Hematopoietic multipotent progenitor cell treated with erythropoietin and hydrocortisone succinate and interleukin-3 and kit ligand, for 15 days (in vitro differentiated cells): ENCODE measurements around the gene ATAD3B.
"Not testable (repeated sequence)": the region's sequence is repeated elsewhere in the genome, so short reads cannot be mapped to it uniquely, and the experiment has no call there.

ENCODE experiments used
- DNase-seq: peaks from one replicate; pipeline ENCODE4 v3.0.0-alpha.2; 2015; ENCODE audit warnings: low spot score

Gene ATAD3B

DNA sequence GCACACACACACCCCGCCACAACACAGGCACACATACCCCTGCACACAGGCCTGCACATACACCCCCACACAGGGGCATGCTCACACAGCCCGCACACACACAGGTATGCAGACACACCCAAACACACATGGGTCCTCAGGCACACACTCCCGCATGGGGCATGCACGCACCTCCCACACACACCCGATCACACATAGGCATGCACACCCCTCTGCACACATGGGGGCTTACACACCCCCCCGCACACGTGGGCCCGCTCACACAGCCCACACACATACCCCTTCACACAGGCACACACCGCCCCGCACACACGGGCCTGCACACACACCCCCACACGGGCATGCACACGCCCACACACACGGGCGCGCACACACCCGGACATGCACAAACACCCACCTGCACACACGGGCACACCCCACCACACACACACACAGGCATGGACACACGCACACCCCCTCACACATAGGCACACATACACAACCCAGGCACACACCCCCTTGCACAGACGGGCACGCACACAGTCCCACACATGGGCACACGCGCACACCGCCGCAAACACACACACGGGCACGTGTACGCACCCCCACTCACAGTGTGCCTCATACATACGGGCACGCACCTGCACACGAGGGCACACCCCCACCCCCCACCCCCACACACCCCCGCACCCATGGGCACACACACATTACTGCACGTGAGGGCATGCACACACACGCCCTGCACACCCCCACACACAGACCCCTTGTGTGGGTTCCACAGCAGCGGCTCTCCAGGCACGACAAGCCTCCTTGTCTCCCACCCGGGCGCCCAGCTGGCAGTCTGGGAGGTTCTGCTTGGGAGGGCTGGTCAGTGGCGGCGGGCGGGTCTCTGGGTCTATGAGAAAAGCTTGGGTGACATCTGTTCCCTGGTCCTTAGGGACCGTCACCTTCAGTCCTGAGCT lies 8.3 kb downstream of the ATAD3B start:
- DNase-seq: no peak

DNA sequence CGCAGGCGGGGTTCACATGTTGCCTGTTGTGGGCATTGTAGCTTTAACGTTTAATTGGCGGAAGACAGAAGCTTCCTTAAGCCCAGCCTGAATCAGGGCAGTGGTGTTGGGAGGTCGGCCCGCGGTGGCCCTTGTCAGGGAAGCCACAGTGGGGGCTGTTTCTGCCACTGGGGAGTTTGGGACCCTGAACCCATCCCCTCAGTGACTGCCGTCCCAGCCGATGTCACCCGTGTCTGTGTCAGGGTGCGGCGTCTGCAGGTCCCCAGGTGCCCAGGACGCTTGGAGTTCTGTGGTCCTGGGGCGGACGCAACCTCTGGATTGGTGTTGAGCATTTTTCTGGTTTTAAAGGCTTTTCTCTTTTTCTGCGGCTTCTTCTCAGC lies 8.9 kb downstream of the ATAD3B start:
- not testable (repeated sequence) for DNase-seq

DNA sequence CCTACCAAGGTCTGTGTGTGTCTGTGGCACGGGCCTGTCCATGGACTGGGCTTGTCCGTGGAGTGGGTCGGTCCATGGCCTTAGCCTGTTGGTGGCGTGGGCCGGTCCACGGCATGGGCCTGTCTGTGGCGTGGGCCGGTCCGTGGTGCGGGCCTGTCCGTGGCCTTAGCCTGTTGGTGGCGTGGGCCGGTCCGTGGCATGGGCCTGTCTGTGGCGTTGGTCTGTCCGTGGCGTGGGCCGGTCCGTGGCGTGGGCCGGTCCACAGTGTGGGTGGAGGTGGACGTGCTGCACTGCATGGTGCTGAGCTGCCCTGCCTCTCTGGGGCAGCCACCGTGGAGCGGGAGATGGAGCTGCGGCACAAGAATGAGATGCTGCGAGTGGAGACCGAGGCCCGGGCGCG lies 10.2 kb downstream of the ATAD3B start:
- not testable (repeated sequence) for DNase-seq

DNA sequence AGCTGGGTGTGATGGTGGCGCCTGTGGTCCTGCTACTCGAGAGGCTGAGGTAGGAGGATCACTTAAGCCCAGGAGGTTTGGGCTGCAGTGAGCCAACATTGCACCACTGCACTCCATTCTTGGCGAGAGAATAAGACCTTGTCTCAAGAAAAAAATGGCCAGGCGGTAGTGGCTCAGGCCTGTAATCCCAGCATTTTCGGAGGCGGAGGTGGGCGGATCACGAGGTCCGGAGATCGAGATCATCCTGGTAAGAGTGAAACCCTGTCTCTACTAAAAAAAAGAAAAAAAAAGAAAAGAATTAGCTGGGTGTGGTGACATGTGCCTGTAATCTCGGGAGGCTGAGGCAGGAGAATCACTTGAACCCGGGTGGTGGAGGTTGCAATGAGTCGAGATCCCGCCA lies 11.3 kb downstream of the ATAD3B start:
- no peak for DNase-seq

DNA sequence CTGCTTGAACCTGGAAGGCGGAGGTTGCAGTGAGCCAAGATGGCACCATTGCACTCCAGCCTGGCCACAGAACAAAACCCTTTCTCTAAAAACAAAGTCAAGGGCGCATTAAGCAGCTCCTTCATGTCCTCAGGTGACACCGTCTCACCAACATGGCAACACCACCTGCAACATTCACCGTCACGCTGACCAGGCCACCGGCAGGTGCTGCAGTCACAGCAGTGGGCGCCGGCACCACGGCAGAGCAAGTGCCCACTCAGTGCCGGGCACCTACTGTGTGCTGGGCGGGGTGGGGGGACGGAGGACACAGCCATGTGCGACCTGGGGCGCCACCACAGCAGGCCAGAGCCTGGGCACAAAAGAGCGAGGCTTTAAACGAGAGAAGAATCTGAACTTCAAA lies 12.1 kb downstream of the ATAD3B start:
- DNase-seq: no peak

DNA sequence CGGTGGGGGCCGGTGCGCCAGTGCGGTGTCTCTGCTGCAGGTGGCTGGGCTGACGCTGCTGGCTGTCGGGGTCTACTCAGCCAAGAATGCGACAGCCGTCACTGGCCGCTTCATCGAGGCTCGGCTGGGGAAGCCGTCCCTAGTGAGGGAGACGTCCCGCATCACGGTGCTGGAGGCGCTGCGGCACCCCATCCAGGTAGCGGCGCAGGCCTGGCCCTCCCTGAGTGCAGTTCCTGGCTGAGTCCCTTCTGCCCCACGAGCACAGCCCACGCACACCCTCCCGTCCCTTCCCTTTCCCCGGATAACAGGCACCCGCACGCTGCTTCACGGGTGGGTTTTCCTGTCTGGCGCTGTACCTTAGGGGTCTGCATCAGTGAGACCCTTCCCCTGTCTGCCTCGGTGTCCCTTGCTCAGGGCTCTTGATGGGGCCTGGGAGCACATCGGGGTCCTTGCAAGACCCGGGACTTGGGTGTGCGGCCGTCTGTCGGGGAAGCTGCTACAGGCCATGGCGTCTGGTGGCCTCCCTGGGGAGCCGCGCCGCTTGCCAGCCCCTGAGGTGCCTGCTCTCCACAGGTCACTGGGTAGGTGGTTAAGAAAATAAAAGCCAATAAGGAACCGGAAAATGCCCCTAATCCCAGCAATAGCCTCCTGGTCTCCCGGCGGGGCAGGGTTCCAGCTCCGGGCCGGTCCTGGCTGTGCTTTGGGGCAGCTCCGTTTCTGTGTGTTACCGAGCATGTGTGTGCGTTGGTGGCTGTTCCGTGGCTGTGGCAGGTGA lies 13.6 kb downstream of the ATAD3B start:
- DNase-seq: not testable (repeated sequence)

DNA sequence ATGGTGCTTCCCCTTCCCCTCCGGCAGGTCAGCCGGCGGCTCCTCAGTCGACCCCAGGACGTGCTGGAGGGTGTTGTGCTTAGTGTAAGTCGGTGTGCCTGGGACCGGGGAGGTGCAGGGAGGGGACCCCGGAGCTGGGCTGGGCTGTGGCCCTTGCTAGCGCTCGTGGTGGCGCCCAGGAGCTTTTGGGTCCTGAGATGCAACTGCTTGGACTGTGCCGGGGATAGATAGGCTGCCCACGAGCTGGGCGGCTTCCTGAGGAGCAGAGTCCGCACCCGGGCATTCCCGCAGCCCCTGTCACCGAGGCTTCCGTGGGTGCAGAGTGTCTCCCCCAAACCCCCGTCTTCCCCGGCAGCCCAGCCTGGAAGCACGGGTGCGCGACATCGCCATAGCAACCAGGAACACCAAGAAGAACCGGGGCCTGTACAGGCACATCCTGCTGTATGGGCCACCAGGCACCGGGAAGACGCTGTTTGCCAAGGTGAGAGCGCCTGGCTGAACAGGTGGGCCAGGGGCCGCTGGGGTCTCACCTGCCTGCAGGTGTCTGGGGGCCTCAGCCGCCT lies 14.3 kb downstream of the ATAD3B start:
- not testable (repeated sequence) for DNase-seq

DNA sequence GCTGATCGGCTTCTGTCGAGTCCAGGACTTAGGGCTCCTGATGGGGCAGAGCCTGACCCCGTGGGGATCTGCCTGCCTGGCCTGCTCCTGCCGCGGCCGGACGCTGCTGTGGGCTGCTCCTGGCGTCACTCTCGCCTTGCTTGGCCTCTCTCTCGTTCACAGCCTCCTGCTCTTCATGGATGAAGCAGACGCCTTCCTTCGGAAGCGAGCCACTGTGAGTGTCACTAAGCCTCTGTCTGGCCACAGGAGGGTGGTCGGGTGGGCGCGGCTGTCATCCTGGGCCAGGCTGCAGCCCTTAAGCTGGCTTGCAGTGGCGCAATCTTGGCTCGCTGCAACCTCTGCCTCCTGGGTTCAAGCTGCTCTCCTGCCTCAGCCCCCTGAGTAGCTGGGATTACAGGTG lies 16.1 kb downstream of the ATAD3B start:
- DNase-seq: no peak

DNA sequence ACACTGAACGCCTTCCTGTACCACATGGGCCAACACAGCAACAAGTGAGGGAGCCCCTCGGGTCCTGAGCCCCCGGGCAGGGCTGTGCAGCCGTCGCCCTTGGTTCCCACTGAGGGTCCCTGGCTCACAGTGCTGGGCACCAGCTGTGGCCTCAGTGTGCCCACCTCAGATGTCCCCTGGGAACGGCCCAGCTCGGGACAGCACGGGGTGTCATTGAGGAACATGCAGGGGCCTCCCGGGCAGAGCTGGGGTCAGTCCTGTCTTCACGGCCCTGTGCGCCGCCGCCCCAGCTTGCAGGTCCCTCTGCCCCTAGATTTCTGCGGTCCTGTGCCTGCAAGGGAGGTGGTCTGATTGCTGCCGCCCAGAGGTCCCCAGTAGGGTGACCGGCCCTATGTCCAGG lies 17.7 kb downstream of the ATAD3B start:
- no peak for DNase-seq

DNA sequence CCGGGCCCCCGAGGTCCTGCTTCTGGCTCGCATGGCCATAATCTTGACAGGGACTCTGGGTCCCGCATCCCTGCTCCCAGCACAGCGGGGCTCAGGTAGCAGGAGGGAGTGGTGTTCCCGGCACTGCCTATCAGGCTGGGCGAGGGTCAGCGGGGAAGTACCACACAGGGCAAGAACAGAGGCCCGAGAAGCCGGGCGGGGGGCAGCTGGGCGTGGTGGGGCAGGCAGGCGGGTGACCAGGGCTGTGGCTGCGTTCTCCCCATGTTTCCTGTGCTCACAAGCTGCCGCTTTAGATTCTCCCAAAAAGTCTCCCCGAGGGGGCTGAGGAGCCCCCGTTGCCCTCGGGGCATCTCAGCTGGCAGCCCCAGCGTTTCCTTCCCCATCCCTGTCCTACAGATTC lies 18.3 kb downstream of the ATAD3B start:
- DNase-seq: no peak

DNA sequence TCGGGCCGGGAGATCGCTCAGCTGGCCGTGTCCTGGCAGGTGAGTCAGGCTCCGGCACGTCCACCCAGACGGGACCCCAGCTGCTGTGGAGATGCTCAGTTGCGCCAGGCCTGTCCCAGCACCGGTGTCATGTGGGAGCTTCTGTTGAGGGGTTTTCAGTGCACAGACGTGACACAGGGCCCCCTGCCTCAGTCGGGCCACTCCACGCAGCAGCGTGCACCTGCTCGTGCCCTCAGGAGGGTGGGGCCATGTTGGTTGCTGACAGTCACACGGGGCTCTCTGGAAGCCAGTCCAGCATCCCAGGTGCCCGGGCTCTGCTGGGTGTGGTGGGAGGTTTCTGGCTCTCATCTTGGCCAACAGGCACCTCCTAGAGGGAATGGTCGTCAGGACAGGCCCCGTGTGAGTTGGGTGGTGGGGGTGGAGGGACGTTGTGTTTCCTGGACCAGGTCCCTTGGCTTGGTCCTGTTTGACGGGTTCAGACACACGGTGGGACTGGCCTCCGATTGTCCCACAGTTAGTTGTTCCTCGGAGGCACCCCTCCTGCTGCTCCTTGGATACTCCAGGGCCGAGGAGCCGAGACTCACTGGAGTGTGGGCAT lies 19.2 kb downstream of the ATAD3B start:
- DNase-seq: no peak

DNA sequence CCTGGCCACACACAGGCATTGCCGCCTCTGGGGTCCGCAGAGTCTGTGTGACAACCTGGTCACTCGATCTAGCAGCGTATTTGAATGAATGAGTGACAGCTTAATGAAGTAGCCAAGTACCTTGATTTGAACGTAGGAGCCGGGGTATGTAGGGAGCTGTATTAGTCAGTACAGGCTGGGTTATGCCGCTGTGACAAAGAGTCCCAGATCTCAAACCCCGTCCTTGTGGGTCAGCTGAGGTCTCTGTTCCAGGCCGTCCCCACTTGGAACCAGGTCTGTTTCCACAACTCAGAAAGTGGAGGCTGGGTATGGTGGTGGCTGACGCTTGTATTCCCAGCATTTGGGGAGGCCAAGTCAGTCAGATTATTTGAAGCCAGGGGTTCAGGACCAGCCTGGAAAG lies 20.0 kb downstream of the ATAD3B start:
- no peak for DNase-seq

DNA sequence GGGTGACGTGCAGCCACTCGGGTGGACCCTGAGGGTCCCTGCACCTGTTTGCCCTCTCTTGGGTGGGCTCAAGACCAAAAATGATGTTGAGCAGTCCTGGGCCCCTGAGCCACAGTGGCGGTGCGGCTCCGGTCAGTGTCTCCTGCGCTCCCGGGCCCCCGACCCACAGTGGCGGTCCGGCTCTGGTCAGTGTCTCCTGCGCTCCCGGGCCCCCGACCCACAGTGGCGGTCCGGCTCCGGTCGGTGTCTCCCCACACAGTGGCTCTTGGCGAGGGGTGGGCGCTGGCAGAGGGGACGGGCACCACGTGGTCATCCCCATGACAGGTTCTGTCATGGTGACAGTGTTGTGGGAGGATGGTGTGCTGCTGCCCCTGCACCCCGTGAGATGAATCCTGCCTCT lies 22.7 kb downstream of the ATAD3B start:
- not testable (repeated sequence) for DNase-seq

DNA sequence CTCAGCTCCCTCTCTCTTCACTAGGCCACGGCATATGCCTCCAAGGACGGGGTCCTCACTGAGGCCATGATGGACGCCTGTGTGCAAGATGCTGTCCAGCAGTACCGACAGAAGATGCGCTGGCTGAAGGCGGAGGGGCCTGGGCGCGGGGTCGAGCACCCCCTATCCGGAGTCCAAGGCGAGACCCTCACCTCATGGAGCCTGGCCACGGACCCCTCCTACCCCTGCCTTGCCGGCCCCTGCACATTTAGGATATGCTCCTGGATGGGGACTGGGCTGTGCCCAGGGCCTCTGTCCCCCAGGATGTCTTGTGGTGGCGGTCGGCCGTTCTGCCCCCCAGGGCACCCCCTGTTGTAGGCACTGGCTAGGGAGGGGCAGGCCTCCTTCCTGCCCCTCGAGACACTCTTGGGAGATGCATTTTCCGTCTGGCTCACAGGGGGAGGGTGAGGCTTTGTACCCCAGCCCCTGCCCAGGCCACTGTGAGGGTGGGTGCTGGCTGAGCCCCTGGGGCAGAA lies 24.0 kb downstream of the ATAD3B start:
- not testable (repeated sequence) for DNase-seq

DNA sequence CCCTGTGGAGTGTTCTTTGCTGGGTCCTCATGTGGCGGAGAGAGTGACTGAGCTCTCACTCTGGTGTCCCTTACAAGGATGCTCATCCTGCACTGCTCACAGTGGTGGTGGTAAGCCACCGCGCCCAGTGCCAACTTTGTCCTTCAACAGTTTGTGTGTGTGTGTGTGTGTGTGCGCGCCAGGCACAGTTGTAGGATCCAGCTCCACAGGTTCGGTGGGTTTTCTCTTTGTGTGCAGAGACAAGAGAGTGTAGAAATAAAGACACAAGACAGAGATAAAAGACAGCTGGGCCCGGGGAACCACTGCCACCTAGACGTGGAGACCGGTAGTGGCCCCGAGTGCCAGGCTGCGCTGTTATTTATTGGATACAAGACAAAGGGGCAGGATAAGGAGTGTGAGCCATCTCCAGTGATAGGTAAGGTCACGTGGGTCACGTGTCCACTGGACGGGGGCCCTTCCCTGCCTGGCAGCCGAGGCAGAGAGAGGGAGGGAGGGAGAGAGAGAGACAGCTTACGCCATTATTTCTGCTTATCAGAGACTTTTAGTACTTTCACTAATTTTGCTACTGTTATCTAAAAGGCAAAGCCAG lies 33.3 kb downstream of the ATAD3B start:
- DNase-seq: peak; percentile 63

DNA sequence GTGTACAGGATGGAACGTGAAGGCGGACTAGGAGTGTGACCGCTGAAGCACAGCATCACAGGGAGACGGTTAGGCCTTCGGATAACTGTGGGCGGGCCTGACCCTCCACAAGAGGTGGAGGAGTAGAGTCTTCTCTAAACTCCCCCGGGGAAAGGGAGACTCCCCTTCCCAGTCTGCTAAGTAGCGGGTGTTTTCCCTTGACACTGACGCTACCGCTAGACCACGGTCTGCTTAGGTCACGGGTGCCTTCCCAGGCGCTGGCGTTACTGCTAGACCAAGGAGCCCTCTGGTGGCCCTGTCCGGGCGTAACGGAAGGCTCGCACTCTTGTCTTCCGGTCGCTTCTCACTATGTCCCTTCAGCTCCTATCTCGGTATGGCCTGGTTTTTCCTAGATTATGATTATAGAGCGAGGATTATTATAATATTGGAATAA lies 33.8 kb downstream of the ATAD3B start:
- peak; percentile 36 for DNase-seq

DNA sequence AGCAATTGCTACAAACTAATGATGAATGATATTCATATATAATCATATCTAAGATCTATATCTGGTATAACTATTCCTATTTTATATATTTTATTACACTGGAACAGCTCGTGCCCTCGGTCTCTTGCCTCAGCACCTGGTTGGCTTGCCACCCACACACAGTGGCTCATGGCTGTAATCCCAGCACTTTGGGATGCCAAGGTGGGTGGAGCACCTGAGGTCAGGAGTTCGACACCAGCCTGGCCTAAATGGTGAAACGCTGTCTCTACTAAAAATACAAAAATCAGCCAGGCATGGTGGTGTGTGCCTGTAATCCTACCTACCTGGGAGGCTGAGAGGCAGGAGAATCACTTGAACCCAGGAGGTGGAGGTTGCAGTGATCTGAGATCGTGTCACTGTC lies 34.2 kb downstream of the ATAD3B start:
- not testable (repeated sequence) for DNase-seq

DNA sequence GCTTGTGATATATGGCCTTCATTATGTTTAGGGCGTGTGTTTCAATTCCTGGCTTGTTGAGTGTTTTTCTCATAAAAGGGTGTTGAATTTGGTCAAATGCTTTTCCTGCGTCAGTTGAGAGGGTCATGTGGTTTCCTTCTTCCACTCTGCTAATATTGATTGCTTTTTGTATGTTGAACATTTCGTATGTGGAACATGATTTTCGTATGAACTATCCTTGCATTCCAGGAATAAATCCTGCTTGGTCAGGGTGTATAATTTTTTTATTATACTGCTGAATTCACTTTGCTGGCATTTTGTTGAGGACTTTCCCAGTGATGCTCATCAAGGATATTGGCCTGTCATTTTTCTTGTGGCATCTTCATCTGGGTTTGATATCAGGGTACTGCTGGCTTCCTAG lies 35.7 kb downstream of the ATAD3B start:
- DNase-seq: no peak

DNA sequence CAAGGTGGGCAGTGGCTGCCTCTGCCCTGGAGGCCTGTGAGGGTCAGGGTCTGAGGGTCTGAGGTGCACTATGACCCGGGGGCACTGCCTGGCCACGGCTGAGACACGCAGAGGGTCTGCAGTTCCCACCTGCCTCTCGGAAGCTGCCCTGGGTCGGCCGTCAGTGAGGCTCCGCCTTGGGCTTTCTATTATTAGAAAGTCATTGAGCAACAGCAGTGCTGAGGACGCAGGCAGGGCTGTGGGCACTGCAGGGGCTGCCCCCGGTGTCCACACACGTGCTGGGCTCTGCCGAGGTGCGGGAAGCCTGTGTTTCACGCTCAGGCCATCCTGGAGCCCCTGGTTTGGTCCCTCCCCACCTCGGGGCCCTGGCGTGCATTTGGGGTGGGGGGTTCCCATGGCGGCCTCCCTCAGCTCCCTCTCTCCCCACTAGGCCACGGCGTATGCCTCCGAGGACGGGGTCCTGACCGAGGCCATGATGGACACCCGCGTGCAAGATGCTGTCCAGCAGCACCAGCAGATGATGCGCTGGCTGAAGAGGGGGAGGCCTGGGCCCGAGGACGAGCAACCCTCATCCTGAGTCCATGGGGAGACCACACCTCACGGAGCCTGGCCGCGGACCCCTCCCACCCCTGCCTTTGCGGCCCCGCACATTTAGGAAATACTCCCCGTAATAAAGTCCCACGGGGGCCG lies 37.4 kb downstream of the ATAD3B start:
- not testable (repeated sequence) for DNase-seq

DNA sequence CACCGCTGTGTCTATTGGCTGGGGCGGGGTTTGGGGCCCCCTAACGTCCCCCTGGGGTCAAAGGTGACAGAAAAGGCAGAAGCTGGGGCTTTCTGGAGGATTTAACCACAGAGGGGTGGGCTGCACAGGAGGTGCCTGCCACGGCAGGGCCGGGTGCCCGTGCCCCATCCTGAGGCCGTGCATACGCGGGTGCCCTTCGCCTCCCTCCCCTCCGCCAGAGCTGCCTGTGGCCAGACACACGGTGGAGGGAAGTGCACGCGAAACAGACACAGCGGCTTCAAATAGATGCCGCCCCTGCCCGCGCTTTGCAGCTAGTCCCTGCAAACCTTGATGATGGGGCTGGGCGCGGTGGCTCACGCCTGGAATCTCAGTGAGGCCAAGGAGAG lies 37.9 kb downstream of the ATAD3B start:
- not testable (repeated sequence) for DNase-seq

DNA sequence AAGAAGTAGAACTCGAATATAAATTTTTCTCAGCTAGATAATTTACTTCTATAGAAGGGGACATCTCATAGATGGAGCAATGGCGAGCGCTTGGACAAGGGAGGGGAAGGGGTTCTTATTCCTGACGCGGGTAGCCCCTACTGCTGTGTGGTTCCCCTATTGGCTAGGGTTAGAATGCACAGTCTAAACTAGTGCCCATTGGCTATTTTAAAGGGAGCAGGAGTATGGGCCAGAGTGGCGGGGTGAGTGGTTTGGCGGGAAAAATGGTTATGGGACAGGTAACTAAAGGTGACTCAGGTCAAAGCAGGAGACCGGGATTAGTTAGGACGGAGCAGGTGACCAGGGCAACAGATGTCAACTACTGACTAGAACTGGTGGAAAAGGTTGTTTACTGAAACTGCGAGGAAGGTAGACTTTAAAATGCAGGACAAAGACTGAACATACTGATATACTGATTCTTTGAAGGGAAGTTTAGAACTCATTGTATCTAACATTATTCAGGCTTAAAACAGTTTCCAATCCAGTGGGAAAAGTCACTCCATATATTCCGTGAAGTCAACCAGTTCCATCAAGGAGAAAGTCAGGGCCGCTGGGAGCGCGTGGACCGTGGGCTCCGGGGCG lies 39.5 kb downstream of the ATAD3B start:
- peak; percentile 19 for DNase-seq
